Measurements from ENCODE around the gene SH3RF3.

Gene SH3RF3

GRCh38 chr2:109508556-109508955 is 379.6 kb downstream of the SH3RF3 start:
- ATAC-seq = no peak
- TF ChIP-seq PPARA (CRISPR knock-in tag; IDR thresholded peaks at IDR 0.05; ENCODE audit: borderline replicate concordance) = no peak
- TF ChIP-seq TCF4 (CRISPR knock-in tag; IDR thresholded peaks at IDR 0.05; ENCODE audit: borderline replicate concordance) = no peak
- TF ChIP-seq ZFP3 (CRISPR knock-in tag; IDR thresholded peaks at IDR 0.05) = no peak
- TF ChIP-seq ESRRG (CRISPR knock-in tag; IDR thresholded peaks at IDR 0.05) = no peak
- TF ChIP-seq POU6F1 (CRISPR knock-in tag; IDR thresholded peaks at IDR 0.05; ENCODE audit: borderline replicate concordance, low read depth) = no peak
- no peak for TF ChIP-seq ZNF70 (CRISPR knock-in tag; IDR thresholded peaks at IDR 0.05)
- TF ChIP-seq ZNF8 (CRISPR knock-in tag; IDR thresholded peaks at IDR 0.05) = no peak
- no peak for TF ChIP-seq ARNTL (CRISPR knock-in tag; IDR thresholded peaks at IDR 0.05; ENCODE audit: borderline replicate concordance, low read depth)
- TF ChIP-seq, protein P1, sequence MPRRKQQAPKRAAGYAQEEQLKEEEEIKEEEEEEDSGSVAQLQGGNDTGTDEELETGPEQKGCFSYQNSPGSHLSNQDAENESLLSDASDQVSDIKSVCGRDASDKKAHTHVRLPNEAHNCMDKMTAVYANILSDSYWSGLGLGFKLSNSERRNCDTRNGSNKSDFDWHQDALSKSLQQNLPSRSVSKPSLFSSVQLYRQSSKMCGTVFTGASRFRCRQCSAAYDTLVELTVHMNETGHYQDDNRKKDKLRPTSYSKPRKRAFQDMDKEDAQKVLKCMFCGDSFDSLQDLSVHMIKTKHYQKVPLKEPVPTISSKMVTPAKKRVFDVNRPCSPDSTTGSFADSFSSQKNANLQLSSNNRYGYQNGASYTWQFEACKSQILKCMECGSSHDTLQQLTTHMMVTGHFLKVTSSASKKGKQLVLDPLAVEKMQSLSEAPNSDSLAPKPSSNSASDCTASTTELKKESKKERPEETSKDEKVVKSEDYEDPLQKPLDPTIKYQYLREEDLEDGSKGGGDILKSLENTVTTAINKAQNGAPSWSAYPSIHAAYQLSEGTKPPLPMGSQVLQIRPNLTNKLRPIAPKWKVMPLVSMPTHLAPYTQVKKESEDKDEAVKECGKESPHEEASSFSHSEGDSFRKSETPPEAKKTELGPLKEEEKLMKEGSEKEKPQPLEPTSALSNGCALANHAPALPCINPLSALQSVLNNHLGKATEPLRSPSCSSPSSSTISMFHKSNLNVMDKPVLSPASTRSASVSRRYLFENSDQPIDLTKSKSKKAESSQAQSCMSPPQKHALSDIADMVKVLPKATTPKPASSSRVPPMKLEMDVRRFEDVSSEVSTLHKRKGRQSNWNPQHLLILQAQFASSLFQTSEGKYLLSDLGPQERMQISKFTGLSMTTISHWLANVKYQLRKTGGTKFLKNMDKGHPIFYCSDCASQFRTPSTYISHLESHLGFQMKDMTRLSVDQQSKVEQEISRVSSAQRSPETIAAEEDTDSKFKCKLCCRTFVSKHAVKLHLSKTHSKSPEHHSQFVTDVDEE (CRISPR knock-in tag; IDR thresholded peaks at IDR 0.05) = no peak
- no peak for TF ChIP-seq GLIS3 (CRISPR knock-in tag; IDR thresholded peaks at IDR 0.05)

DNA sequence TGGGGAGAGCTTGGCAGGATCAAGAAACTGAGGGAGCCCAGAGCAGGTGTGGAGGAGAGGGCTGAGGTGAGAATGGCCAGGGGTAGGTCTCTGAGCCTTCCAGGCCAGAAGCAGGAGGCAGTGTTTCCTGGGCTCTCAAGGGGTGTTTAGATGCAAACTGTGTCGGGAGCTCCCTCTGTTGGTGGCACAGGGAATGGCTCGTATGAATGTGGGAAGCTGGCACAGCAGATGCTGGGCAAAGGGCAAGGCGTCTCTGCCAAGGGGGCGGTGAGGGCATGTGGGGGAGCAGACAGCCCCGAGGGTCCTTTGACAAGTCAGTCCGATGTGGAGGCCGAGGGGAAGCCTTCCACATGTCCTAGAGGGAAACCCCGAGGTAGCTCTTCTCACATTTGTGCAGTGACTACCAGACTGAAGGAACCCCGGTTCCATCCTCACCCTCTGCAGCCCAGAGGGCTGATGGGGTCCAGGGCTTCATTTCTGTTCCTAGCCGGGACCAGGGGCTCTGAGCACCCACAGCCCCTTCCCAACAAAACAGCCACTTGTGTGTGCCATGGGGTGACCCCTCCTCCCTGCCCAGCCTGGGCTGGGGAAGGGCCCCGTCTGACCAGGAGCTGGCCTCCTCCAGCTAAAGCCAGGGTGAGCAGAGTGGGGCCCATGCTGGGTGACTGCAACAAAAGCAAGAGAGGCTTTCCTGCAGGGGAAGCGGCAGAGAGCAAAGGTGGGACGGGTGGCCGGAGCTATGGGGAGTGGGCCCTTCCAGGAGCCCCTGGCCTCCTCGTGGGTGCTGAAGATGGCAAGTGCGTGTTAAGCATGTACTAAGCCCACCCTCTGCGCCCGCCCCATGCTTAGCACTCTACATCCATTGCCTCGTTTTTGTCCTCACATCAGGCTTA is 381.4 kb downstream of the SH3RF3 start:
- TF ChIP-seq TCF4 (CRISPR knock-in tag; IDR thresholded peaks at IDR 0.05; ENCODE audit: borderline replicate concordance) (no peak), RARB (CRISPR knock-in tag; IDR thresholded peaks at IDR 0.05) (no peak), PATZ1 (CRISPR knock-in tag; IDR thresholded peaks at IDR 0.05; ENCODE audit: borderline replicate concordance) (no peak), ZFP3 (CRISPR knock-in tag; IDR thresholded peaks at IDR 0.05) (no peak), ZNF565 (CRISPR knock-in tag; conservative IDR thresholded peaks at IDR 0.05; ENCODE audit: low read depth) (no peak), ZNF70 (CRISPR knock-in tag; IDR thresholded peaks at IDR 0.05) (no peak), TOX (CRISPR knock-in tag; IDR thresholded peaks at IDR 0.05; ENCODE audit: borderline replicate concordance) (no peak)
- TF ChIP-seq, protein P1 (CRISPR knock-in tag; IDR thresholded peaks at IDR 0.05) = no peak
- TF ChIP-seq, protein P2, sequence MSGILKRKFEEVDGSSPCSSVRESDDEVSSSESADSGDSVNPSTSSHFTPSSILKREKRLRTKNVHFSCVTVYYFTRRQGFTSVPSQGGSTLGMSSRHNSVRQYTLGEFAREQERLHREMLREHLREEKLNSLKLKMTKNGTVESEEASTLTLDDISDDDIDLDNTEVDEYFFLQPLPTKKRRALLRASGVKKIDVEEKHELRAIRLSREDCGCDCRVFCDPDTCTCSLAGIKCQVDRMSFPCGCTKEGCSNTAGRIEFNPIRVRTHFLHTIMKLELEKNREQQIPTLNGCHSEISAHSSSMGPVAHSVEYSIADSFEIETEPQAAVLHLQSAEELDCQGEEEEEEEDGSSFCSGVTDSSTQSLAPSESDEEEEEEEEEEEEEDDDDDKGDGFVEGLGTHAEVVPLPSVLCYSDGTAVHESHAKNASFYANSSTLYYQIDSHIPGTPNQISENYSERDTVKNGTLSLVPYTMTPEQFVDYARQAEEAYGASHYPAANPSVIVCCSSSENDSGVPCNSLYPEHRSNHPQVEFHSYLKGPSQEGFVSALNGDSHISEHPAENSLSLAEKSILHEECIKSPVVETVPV (CRISPR knock-in tag; IDR thresholded peaks at IDR 0.05) = no peak
- peak; percentile 79 for ATAC-seq

- TF ChIP-seq, protein P2 (CRISPR knock-in tag; IDR thresholded peaks at IDR 0.05) = no peak
- no peak for ATAC-seq
These were observed 382.2 kb downstream of the SH3RF3 start for GRCh38 chr2:109511168-109511567.

All from SK-N-SH treated with all-trans-retinoic acid at 6 μM for 48 hours (cell line).